ENCODE measurements around the gene GET4. TPM values are rescaled to one million over a fixed set of nuclear protein-coding genes. Genes with fewer than 3 reads are reported as not detected.
A peak's percentile ranks its signal among the peaks of the same experiment; 100 is the strongest.

The GET4 gene
- polyA plus RNA-seq, 1 of the 3 experiments (the other 2 are of a cell fraction): 63.1 TPM

GRCh38 chr7:876077-876971, at the start of gene GET4 (continued):
- TF ChIP-seq SIN3A (IDR thresholded peaks at IDR 0.05; ENCODE audit: borderline replicate concordance, low read depth, low read length) (peak; percentile 88; the same call in 1 of the 2 replicates), IRF3 (IDR thresholded peaks at IDR 0.05; ENCODE audit: low read depth, low read length) (peak; percentile 63), EZH2phosphoT487 (IDR thresholded peaks at IDR 0.05; ENCODE audit: borderline replicate concordance, low read depth) (no peak), CHD2 (IDR thresholded peaks at IDR 0.05; ENCODE audit: low read length, partially characterized antibody) (peak; percentile 84), JUND (IDR thresholded peaks at IDR 0.05) (peak; percentile 50; the same call in 1 of the 2 replicates), GATA2 (CRISPR knock-in tag; IDR thresholded peaks at IDR 0.05) (no peak), RAD21 (IDR thresholded peaks at IDR 0.05; ENCODE audit: low read length) (no peak), FOXJ3 (CRISPR knock-in tag; IDR thresholded peaks at IDR 0.05) (no peak)

- H3K9ac ChIP-seq: no peak overlapping the region
- no peak for TF ChIP-seq TCF12 (IDR thresholded peaks at IDR 0.05)
- no peaks in the 10 kb centered on the region for H3K9me2 ChIP-seq
- H3K4me1 ChIP-seq (ENCODE audit: control insufficient read depth in 1 of 2, insufficient read depth in 2 of 2, low read depth in 1 of 2, low read length in 1 of 2): peaks cover 25 to 32% of the 10 kb centered on the region in 2 experiments; a peak in 3 of 4 replicates
- CTCF ChIA-PET: interaction anchor here (1.1 to 4.0 kb wide), 7 partner anchors 8 to 164 kb away, joined by 3 to 23 read pairs (median 6); no protein-coding TSS in a partner anchor
- H2AFZ ChIP-seq (ENCODE audit: low read depth): no peak overlapping the region
- H3K4me2 ChIP-seq: no peak overlapping the region
- H3K79me2 ChIP-seq (ENCODE audit: insufficient read depth): peaks cover 94% of the 10 kb centered on the region
- no peaks in the 10 kb centered on the region for H3K9me3 ChIP-seq
- H3K27me3 ChIP-seq (ENCODE audit: insufficient read depth): no peaks in the 10 kb centered on the region
- POLR2A ChIA-PET: no interaction called here
- H3F3A ChIP-seq (replicated peaks; ENCODE audit: insufficient read depth): peaks cover 44% of the 10 kb centered on the region
- peaks cover 10% of the 10 kb centered on the region for H4K20me1 ChIP-seq (ENCODE audit: insufficient read depth)
- no peak overlapping the region for H3K4me3 ChIP-seq (ENCODE audit: low read depth in 2 of 2, low read length in 1 of 2)
- WGBS (ENCODE audit: low lambda C conversion rate): 87% methylated on average over 14 of the region's 14 CpGs
- H3K27ac ChIP-seq (ENCODE audit: low read depth in 2 of 2, low read length in 1 of 2): no peak overlapping the region
- H3K36me3 ChIP-seq (replicated peaks in 1 of 2; ENCODE audit: control insufficient read depth in 1 of 2, insufficient read depth in 2 of 2, low read length in 1 of 2): peaks cover 0 to 15% of the 10 kb centered on the region in 2 experiments
- no peak for DNase-seq
Measured at GRCh38 chr7:828793-829561, 47.4 kb upstream of the GET4 start.

GRCh38 chr7:830069-830468, 46.3 kb upstream of the GET4 start:
- peaks cover 93% of the 10 kb centered on the region for H3K79me2 ChIP-seq (ENCODE audit: insufficient read depth)
- ChIA-PET POLR2A (no interaction called here), CTCF (interaction anchor here (1.6 to 4.0 kb wide), 3 partner anchors 13 to 43 kb away, joined by 4 to 23 read pairs (median 6); no protein-coding TSS in a partner anchor)
- no peaks in the 10 kb centered on the region for H3K9me3 ChIP-seq
- H3K9me2 ChIP-seq: no peaks in the 10 kb centered on the region
- H2AFZ ChIP-seq (ENCODE audit: low read depth): no peak overlapping the region
- no peak for DNase-seq
- H3K4me2 ChIP-seq: no peak overlapping the region
- H3K27ac ChIP-seq (ENCODE audit: low read depth in 2 of 2, low read length in 1 of 2): peak overlapping the region in 1 of 2 experiments; percentile 98; a peak in 3 of 4 replicates
- H3K27me3 ChIP-seq (ENCODE audit: insufficient read depth): no peaks in the 10 kb centered on the region
- peaks cover 0 to 15% of the 10 kb centered on the region in 2 experiments for H3K36me3 ChIP-seq (replicated peaks in 1 of 2; ENCODE audit: control insufficient read depth in 1 of 2, insufficient read depth in 2 of 2, low read length in 1 of 2)
- H3K4me1 ChIP-seq (ENCODE audit: control insufficient read depth in 1 of 2, insufficient read depth in 2 of 2, low read depth in 1 of 2, low read length in 1 of 2): peaks cover 18 to 32% of the 10 kb centered on the region in 2 experiments; a peak in 3 of 4 replicates
- no peak for TF ChIP-seq ZBTB33 (IDR thresholded peaks at IDR 0.05; ENCODE audit: borderline replicate concordance, low read depth)
- no peak for TF ChIP-seq FOXJ3 (CRISPR knock-in tag; IDR thresholded peaks at IDR 0.05)
- no peak for TF ChIP-seq TAF1 (IDR thresholded peaks at IDR 0.05; ENCODE audit: borderline replicate concordance, low read depth, low read length)
- TF ChIP-seq SMC3 (IDR thresholded peaks at IDR 0.05; ENCODE audit: low read depth, low read length): no peak
- no peak for TF ChIP-seq MXI1 (IDR thresholded peaks at IDR 0.05; ENCODE audit: low read depth, low read length)
- TF ChIP-seq EP300 (IDR thresholded peaks at IDR 0.05; ENCODE audit: borderline replicate concordance in 1 of 2, low read depth in 1 of 2, low read length in 1 of 2): no peak
- TF ChIP-seq TCF12 (IDR thresholded peaks at IDR 0.05): no peak
- H3F3A ChIP-seq (replicated peaks; ENCODE audit: insufficient read depth): peaks cover 44% of the 10 kb centered on the region
- H3K4me3 ChIP-seq (ENCODE audit: low read depth in 2 of 2, low read length in 1 of 2): no peak overlapping the region
- H3K9ac ChIP-seq: no peak overlapping the region
- 82% methylated on average over 12 of the region's 12 CpGs for WGBS (ENCODE audit: low lambda C conversion rate)
- peaks cover 5% of the 10 kb centered on the region for H4K20me1 ChIP-seq (ENCODE audit: insufficient read depth)
